CD4-positive, alpha-beta T cell (primary cell): ENCODE results near the gene SLC2A4. TPM values are rescaled to one million over a fixed set of nuclear protein-coding genes. Genes with fewer than 3 reads are reported as not detected.
A peak's percentile ranks its signal among the peaks of the same experiment; 100 is the strongest.
"Not testable (repeated sequence)": the region's sequence is repeated elsewhere in the genome, so short reads cannot be mapped to it uniquely, and the experiment has no call there.

Experiments used
- ATAC-seq: fragments of 200-7000 bp; cut with Tn5 transposase; one replicate; pipeline ENCODE4 v1.10.0; 2022; ENCODE audit warnings: mild to moderate bottlenecking; ENCODE audit not compliant: poor library complexity
- CTCF ChIA-PET: fragments of 350-600 bp; sonication (Branson Sonifier 250); formaldehyde crosslinking; loops from one replicate; lab custom pipeline; 2021; ENCODE audit warnings: antibody characterized with exemption, inconsistent platforms; lab: Charles Lee
- POLR2A ChIA-PET: fragments of 350-600 bp; sonication (Branson Sonifier 250); formaldehyde crosslinking; loops from one replicate; lab custom pipeline; 2021; ENCODE audit warnings: antibody characterized with exemption, inconsistent platforms; lab: Charles Lee
- DNase-seq, 14 experiments: peaks; one replicate each; pipeline ENCODE4 v3.0.0-alpha.2; 2013 to 2020; ENCODE audit warnings: mixed read lengths in 2 of 14
- H3K27ac ChIP-seq, 2 donors: one replicate each; pipeline versions ENCODE4 v1.5.1 to v1.7.0; 2013; ENCODE audit warnings: low read length in 2 of 2, low read depth in 1 of 2, mild to moderate bottlenecking in 1 of 2
- H3K27me3 ChIP-seq, 2 experiments: 1 replicate in 1 of 2; 2 replicates in 1 of 2; pipeline versions ENCODE4 v1.6.1 to v1.7.0; 2013; ENCODE audit warnings: low read length in 2 of 2, control low read depth in 1 of 2, mild to moderate bottlenecking in 1 of 2, moderate library complexity in 1 of 2; ENCODE audit not compliant: insufficient read depth in 2 of 2, control insufficient read depth in 1 of 2
- H3K36me3 ChIP-seq: one replicate; pipeline ENCODE4 v1.6.1; 2013; ENCODE audit warnings: low read length, control low read depth; ENCODE audit not compliant: insufficient read depth
- H3K4me1 ChIP-seq: one replicate; pipeline ENCODE4 v1.6.1; 2013; ENCODE audit warnings: low read length, control low read depth; ENCODE audit not compliant: insufficient read depth
- H3K4me3 ChIP-seq: one replicate; pipeline ENCODE4 v1.5.1; 2013; ENCODE audit warnings: mild to moderate bottlenecking, low read length, moderate library complexity
- H3K9me3 ChIP-seq, 2 experiments: 1 replicate in 1 of 2; 2 replicates in 1 of 2; pipeline versions ENCODE4 v1.6.1 to v1.7.0; 2013; ENCODE audit warnings: low read length in 2 of 2, mild to moderate bottlenecking in 2 of 2, control low read depth in 1 of 2, moderate library complexity in 1 of 2; ENCODE audit not compliant: control insufficient read depth in 1 of 2, insufficient read depth in 1 of 2
- H3K27ac Mint-ChIP-seq: one replicate; pipeline ENCODE4 v1.8.0; 2020; ENCODE audit warnings: mixed read lengths
- H3K27me3 Mint-ChIP-seq: one replicate; pipeline ENCODE4 v1.8.0; 2021; ENCODE audit warnings: mixed read lengths
- H3K36me3 Mint-ChIP-seq: one replicate; pipeline ENCODE4 v1.8.0; 2021; ENCODE audit warnings: low read depth, mixed read lengths
- H3K4me1 Mint-ChIP-seq: one replicate; pipeline ENCODE4 v1.8.0; 2021; ENCODE audit warnings: low read depth, mixed read lengths
- H3K4me3 Mint-ChIP-seq: one replicate; pipeline ENCODE4 v1.8.0; 2020; ENCODE audit warnings: mild to moderate bottlenecking, mixed read lengths
- H3K9me3 Mint-ChIP-seq: one replicate; pipeline ENCODE4 v1.8.0; 2020; ENCODE audit warnings: mixed read lengths
- intact Hi-C, 2 experiments: fragments of 100-400 bp; cut with DNase I in 1 of 2; cut with micrococcal nuclease in 1 of 2; formaldehyde crosslinking; loops; one replicate each; pipeline versions ENCODE4 v1.15.1 to v1.9.0; 2023 to 2025; cut with DNase I, micrococcal nuclease
- total RNA-seq, 174 experiments: library from RNA in 2 of 174; stranded (reverse) in 2 of 174; gene quantifications; one replicate each; pipeline ENCODE4 v1.2.3 and lab custom pipeline; 2021 to 2026
- TF ChIP-seq, protein P1 (sequence below): fragments of 200-600 bp; IDR thresholded peaks from one replicate; pipeline ENCODE4 v1.8.0; 2022; ENCODE audit warnings: antibody characterized with exemption, mild to moderate bottlenecking

SLC2A4 gene
- total RNA-seq, 2 experiments from 2014 or later = not detected

DNA sequence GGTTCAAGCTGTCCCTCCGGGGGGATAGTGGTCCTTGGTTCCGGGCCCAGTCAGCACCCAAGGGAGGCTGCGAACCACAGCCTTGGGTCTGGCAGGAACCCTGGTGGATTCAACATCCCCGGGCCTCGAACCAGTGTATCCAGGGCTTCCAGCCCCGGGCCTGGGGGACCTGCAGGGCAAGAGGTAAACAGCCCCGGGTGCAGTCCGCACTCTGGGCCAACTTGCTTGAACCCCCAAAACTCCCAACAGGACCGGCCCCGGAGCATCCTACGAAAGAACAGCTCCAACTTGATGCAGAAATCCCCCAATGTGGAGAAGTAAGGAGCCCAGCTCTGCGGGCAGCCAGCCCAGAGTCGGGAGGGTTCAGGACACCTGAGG is 49.1 kb downstream of the SLC2A4 start:
- POLR2A ChIA-PET = interaction anchor here (0.9 to 4.1 kb wide), 12 partner anchors 14 to 356 kb away, joined by 3 to 46 read pairs (median 14); partner anchors contain the start of genes GPS2, POLR2A, SLC2A4 and TMEM102
- H3K4me1 ChIP-seq = peaks cover 66% of the 10 kb centered on the region
- no peak for ATAC-seq
- no peaks in the 10 kb centered on the region for H3K9me3 ChIP-seq
- H3K9me3 Mint-ChIP-seq = no peaks in the 10 kb centered on the region
- peak overlapping the region; percentile 68 for H3K4me3 Mint-ChIP-seq
- H3K27ac Mint-ChIP-seq = peak overlapping the region; percentile 88
- H3K27ac ChIP-seq = peak overlapping the region; percentile 80 to 92
- no peaks in the 10 kb centered on the region for H3K27me3 Mint-ChIP-seq
- CTCF ChIA-PET = interaction anchor here (0.8 to 1.6 kb wide), 3 partner anchors 21 to 284 kb away, joined by 3 to 8 read pairs (median 3); no protein-coding TSS in a partner anchor
- intact Hi-C loops = no loop called here
- H3K27me3 ChIP-seq = no peaks in the 10 kb centered on the region
- DNase-seq = no peak
- peak overlapping the region; percentile 64 for H3K4me3 ChIP-seq
- H3K36me3 ChIP-seq = peaks cover 9% of the 10 kb centered on the region
- H3K4me1 Mint-ChIP-seq = peaks cover 52% of the 10 kb centered on the region
- H3K36me3 Mint-ChIP-seq = peaks cover 19% of the 10 kb centered on the region
- TF ChIP-seq, protein P1, sequence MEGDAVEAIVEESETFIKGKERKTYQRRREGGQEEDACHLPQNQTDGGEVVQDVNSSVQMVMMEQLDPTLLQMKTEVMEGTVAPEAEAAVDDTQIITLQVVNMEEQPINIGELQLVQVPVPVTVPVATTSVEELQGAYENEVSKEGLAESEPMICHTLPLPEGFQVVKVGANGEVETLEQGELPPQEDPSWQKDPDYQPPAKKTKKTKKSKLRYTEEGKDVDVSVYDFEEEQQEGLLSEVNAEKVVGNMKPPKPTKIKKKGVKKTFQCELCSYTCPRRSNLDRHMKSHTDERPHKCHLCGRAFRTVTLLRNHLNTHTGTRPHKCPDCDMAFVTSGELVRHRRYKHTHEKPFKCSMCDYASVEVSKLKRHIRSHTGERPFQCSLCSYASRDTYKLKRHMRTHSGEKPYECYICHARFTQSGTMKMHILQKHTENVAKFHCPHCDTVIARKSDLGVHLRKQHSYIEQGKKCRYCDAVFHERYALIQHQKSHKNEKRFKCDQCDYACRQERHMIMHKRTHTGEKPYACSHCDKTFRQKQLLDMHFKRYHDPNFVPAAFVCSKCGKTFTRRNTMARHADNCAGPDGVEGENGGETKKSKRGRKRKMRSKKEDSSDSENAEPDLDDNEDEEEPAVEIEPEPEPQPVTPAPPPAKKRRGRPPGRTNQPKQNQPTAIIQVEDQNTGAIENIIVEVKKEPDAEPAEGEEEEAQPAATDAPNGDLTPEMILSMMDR = no peak

DNA sequence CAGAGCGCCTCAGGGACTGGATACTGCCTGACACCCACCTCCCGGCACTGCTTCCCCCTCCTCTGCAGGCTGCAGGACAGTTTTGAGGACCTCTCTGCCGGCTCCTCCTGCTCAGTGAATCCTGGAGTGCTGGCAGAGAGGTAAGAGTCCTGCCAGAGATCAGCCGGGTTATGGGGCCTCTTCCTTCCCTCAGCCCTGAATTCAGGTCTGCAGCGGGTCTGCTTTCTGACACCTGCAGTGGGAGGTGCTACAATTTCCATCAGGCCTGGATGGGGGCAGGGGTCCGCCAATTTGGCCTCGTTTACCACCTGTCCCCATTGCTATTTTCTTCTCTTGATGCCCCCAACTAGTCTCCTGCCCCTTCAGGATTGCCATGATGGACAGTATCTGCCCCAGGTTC is 50.6 kb downstream of the SLC2A4 start:
- DNase-seq (no peak), ATAC-seq (no peak)
- H3K4me1 ChIP-seq = peaks cover 77% of the 10 kb centered on the region
- intact Hi-C loops = no loop called here
- H3K27me3 ChIP-seq = no peaks in the 10 kb centered on the region
- ChIA-PET CTCF (no interaction called here), POLR2A (interaction anchor here (0.5 to 4.1 kb wide), 3 partner anchors 13 to 19 kb away, joined by 3 to 46 read pairs (median 3); partner anchors contain the start of gene GPS2)
- H3K4me3 ChIP-seq = no peak overlapping the region
- peaks cover 25% of the 10 kb centered on the region for H3K36me3 Mint-ChIP-seq
- peak overlapping the region in 1 of 2 donors; percentile 36 for H3K27ac ChIP-seq
- H3K27ac Mint-ChIP-seq = peak overlapping the region; percentile 83
- H3K27me3 Mint-ChIP-seq = no peaks in the 10 kb centered on the region
- no peaks in the 10 kb centered on the region for H3K36me3 ChIP-seq
- H3K4me3 Mint-ChIP-seq = peak overlapping the region; percentile 80
- H3K9me3 Mint-ChIP-seq = no peaks in the 10 kb centered on the region
- H3K9me3 ChIP-seq = no peaks in the 10 kb centered on the region
- H3K4me1 Mint-ChIP-seq = peaks cover 60% of the 10 kb centered on the region
- TF ChIP-seq, protein P1 = no peak

DNA sequence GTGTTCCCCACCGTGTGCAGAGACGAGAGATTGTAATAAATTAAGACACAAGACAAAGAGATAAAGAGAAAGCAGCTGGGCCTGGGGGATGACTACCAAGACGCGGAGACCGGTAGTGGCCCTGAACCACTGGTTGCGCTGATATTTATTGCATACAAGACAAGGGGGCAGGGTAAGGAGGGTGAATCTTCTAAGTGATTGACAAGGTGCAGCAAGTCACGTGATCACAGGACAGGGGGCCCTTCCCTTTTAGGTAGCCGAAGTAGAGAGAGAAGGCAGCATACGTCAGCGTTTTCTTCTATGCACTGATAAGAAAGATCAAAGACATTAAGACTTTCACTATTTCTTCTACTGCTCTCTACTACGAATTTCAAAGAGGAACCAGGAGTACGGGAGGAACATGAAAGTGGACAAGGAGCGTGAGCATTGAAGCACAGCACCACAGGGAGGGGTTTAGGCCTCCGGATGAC is 51.1 kb downstream of the SLC2A4 start:
- H3K27ac Mint-ChIP-seq = peak overlapping the region; percentile 83
- DNase-seq = peak in 6 of 14 experiments; percentile 27 to 75 (median 50)
- ATAC-seq, H3K9me3 ChIP-seq, H3K27me3 ChIP-seq, H3K4me3 ChIP-seq, H3K9me3 Mint-ChIP-seq, H3K36me3 ChIP-seq, CTCF ChIA-PET, intact Hi-C loops, H3K27me3 Mint-ChIP-seq: not testable (repeated sequence)
- peaks cover 81% of the 10 kb centered on the region for H3K4me1 ChIP-seq
- peak overlapping the region in 1 of 2 donors; percentile 36 for H3K27ac ChIP-seq
- peak overlapping the region; percentile 80 for H3K4me3 Mint-ChIP-seq
- peaks cover 30% of the 10 kb centered on the region for H3K36me3 Mint-ChIP-seq
- POLR2A ChIA-PET = interaction anchor here (0.5 to 0.6 kb wide), 2 partner anchors 13 to 19 kb away, joined by 3 read pairs; no protein-coding TSS in a partner anchor
- peaks cover 64% of the 10 kb centered on the region for H3K4me1 Mint-ChIP-seq
